Hematopoietic multipotent progenitor cell treated with erythropoietin and hydrocortisone succinate and interleukin-3 and kit ligand, for 6 days (in vitro differentiated cells): Measurements from ENCODE around the gene NOPCHAP1.
A peak's percentile ranks its signal among the peaks of the same experiment; 100 is the strongest.
"Not testable (repeated sequence)": the region's sequence is repeated elsewhere in the genome, so short reads cannot be mapped to it uniquely, and the experiment has no call there.

ENCODE experiments used
- DNase-seq: peaks from one replicate; pipeline ENCODE4 v3.0.0-alpha.2; 2015

The NOPCHAP1 gene

DNA sequence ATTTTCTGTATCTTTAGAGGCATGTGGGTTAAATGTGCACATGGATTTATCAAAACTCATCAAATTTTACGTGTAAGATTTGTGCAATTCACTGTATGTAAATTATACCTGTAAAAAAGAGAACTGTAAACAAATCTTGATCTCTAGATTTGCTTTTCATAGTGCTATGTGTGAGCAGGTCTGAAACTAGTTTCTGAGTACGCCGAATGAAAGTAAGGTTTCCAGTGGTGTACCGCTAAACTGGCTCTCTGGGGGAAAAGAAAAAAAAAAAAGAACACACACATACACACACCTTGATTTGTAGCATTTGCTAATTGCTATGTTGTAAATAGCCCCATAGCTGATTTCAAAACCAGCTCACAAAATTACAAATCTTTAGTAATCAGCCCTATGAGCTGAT lies 19.4 kb upstream of the NOPCHAP1 start:
- DNase-seq, result no peak

DNA sequence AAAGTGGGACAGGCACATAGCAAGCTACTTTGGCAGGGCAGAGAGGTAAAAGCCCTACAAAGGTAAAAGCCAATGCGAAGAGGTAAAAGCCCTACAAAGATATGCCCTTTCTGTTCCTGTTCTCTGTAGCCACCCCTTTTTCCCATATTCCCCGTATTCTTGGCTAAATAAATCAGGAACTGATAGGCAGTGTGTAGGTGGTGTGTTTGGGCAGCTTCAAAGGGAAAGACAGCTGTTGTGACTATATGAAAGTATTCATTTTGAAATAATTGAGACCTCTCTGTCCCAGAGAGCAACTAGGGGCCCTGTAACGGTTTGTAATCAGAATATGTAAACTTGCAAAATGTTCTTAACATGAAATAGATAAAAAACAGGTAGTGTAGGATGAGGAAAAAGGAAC lies 16.8 kb upstream of the NOPCHAP1 start:
- DNase-seq, result no peak

DNA sequence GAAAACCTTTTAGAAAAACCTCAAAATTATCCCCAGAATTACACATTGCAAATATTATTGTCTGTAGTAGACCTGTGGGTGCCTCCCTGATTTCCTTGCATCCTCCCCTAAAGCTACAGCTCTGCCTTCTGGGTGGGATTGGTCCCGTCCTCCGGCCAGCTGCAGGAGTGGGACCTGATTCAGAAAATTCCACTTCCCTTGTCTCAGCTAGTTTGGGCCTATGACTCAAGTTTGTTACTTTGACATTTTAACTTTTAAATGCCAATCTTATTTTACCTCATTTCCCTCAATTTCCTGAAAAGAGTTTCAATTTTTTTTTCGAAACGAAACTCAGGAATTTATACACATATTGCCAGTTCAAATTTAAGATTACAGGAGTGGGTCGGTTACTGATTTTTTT lies 14.8 kb upstream of the NOPCHAP1 start:
- DNase-seq, result no peak

DNA sequence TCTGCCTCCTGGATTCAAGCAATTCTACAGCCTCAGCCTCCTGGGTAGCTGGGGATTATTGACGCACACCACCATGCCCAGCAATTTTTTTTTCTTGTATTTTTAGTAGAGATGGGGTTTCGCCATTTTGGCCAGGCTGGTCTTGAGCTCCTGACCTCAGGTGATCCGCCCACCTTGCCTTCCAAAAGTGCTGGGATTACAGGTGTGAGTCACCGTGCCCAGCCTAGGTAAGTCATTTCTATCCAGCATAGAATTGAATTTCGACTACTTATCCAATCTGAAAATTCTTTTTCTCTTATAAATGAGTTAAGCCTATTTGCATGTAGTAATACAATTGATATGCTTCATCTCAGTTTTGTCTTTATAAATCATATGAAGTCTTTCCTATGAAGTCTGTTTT lies 12.9 kb upstream of the NOPCHAP1 start:
- no peak for DNase-seq

DNA sequence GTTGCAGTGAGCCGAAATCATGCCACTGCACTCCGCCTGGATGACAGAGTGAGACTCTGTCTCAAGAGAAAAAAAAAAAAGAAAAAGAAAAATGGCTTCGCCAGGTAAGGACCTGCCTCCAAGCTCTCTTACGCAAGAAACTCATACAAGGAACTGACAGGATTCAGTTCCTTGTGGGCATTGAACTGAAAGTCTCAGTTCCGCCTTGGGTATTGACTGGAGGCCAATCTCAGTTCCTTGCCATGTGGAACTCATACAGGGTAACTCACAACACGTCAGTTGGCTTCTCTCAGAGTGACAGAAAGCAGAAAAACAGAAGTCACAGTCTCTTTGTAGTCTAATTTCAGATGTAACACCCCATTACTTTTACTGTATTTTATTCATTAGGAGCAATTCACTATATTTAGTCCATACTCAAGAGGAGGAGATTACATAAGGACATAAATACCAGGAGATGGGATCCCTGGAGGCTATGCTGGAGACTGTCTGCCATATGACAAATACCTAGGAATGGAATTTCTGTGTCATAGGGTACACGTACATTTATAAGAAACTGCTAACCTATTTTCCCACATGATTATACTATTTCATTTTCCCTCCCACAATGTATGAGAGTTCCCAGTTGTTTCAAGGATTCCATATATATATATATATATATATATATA lies 11.4 kb upstream of the NOPCHAP1 start:
- no peak for DNase-seq

DNA sequence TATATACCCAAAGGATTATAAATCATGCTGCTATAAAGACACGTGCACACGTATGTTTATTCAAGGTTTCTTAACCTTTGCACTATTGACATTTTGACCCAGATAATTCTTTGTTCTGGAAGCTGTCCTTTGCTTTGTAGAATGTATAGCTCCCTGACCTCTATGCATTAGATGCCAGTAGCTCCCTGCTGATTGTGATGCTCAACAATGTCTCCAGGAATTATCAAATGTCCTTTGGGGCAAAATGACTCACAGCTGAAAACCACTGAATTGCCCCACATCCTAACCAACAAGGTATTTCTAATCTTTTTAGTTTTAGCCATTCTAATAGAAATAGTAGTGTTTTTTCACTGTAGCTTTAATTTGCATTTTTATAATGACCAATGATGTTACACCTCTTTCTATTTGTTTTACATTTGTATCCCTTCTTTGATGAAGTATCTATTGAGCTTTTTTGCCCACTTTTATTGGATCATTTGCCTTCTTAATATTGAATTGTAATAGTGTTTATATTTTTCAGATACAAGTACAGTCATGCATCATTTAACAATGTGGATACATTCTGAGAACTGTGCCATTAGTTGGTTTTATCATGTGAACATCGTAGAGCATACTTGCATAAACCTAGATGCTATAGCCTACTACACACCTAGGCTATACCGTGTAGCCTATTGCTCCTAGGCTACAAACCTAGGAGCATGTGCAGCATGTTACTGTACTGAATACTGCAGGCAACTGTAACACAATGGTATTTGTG lies 10.4 kb upstream of the NOPCHAP1 start:
- DNase-seq, result no peak

GRCh38 chr12:104976703-104977102 lies 9.4 kb upstream of the NOPCHAP1 start:
- no peak for DNase-seq

DNA sequence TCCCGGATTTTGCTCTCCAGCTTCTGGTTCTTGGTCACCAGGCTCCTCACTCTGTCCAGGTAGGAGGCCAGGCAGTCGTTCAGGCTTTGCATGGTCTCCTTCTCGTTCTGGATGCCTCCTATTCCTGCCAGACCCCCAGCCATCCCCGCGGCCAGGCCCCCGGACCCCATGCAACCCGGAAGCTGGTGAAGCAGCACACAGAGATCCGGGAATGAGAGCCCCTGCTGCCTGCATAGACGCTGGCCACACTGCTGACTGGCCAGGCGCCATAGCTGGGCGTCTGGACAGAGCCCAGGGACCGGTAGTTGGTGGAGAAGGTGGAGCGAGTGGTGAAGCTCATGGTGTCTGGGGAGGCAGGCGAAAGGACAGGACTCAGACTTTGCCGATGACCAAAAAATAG lies 8.4 kb upstream of the NOPCHAP1 start:
- DNase-seq, result not testable (repeated sequence)

- no peak for DNase-seq
Measured at GRCh38 chr12:104985206-104985605, 910 bp upstream of the NOPCHAP1 start.

GRCh38 chr12:104990950-104991349 lies 4.8 kb downstream of the NOPCHAP1 start:
- DNase-seq, result no peak

DNA sequence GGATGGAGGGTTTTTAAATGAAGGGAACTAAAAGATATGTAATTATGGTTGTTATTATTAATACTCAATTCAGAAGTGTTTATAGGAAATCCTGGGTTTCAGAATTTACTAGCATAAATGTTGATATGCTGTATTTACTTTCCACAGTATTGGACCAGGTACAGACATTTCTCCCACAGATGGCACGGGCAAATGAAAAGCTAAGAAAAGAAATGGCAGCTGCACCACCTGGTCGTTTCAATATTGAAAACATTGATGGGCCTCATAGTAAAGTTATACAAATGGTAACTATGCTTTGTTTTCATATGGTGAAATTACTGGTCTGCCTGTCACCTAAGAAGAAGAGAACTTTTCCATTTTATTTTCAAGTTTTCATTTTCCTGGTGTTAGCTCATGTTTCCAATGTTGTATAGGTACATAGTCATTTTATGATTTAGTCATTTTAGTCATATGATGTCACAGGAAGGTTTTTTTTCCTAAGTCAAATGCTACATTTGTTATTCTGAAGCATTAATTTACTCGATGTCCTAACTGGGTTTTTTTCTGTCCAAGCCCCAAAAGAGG lies 5.5 kb downstream of the NOPCHAP1 start:
- no peak for DNase-seq

GRCh38 chr12:104994336-104994735 lies 8.2 kb downstream of the NOPCHAP1 start:
- DNase-seq, result no peak

GRCh38 chr12:104997541-104997940 lies 11.4 kb downstream of the NOPCHAP1 start:
- no peak for DNase-seq

- DNase-seq, result no peak
Measured at GRCh38 chr12:104998423-104999346, 12.6 kb downstream of the NOPCHAP1 start.

DNA sequence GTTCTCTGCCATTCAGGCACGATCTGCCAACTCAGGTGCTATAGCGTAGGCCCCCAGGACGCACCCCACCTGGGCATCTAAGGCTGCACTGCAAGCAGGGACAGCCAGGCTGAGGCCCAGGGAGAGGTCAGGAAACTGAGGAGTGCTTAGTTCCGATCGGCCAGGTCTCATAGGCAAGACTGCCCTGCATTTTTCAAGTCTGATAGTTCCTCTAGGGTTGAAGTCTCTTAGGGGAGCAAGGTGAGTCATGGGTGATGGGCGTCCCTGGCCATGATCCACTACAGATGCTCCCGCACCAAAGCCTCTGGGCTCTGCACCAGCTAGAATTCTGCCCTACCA lies 13.2 kb downstream of the NOPCHAP1 start:
- DNase-seq, result no peak

- DNase-seq, result no peak
Measured at GRCh38 chr12:105001476-105001875, 15.4 kb downstream of the NOPCHAP1 start.

GRCh38 chr12:105013892-105014291 lies 27.8 kb downstream of the NOPCHAP1 start:
- DNase-seq, result peak; percentile 8

- no peak for DNase-seq
Measured at GRCh38 chr12:105014603-105015002, 28.5 kb downstream of the NOPCHAP1 start.

GRCh38 chr12:105015543-105015942 lies 29.4 kb downstream of the NOPCHAP1 start:
- no peak for DNase-seq

DNA sequence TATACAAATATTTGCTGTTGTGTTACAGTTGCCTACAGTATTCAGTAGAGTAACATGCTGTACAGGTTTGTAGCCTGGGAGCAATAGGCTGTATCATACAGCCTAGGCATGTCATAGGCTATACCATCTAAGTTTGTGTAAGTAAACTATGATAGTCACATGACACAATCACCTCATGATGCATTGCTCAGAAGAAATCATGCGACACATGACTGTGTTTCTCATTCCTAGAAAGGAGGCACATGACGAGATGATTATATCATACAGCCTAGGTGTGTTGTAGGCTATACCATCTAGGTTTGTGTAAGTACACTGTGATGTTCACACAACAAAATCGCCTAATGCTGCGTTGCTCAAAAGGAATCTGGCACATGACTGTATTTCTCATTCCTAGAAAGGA lies 31.9 kb downstream of the NOPCHAP1 start:
- DNase-seq, result no peak

DNA sequence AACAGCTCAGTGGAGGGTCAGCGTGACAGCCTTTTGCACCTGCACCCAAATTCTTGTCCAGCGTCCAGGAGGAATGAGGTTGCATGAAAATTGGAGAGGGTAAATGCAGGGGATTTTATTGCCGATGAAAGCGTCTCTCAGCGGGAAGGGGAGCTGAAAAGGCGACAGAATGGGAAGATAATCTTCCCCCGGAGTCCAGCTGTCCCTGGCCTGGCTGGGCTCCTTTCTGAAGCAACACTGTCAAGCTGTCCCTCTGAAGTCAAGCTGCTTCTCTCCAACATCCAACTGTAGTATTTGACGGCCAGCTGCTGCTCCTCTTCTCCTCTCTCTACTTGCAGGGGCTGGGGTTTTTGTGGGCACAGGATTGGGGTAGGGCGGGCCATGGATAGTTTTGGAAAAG lies 32.7 kb downstream of the NOPCHAP1 start:
- no peak for DNase-seq

GRCh38 chr12:105020241-105020962 lies 34.3 kb downstream of the NOPCHAP1 start:
- DNase-seq, result no peak

- DNase-seq, result no peak
Measured at GRCh38 chr12:105024928-105025327, 38.8 kb downstream of the NOPCHAP1 start.
